GM10248 (cell line): ENCODE results near the gene AKAP13.

ENCODE experiments used
- CTCF ChIA-PET: fragments of 300-600 bp; sonication (Branson Sonifier 250); formaldehyde crosslinking; extraction: SDS; loops from one replicate; lab custom pipeline; 2021; ENCODE audit warnings: antibody characterized with exemption; lab: Yijun Ruan, JAX
- POLR2A ChIA-PET: fragments of 350-650 bp; sonication (Branson Sonifier 250); formaldehyde crosslinking; extraction: SDS; loops from one replicate; lab custom pipeline; 2020; ENCODE audit warnings: antibody characterized with exemption; lab: Yijun Ruan, JAX
- DNase-seq: peaks from one replicate; pipeline ENCODE4 v3.0.0; 2012; ENCODE audit errors: extremely low spot score
- CTCF ChIP-seq: IDR thresholded peaks from 2 replicates; pipeline ENCODE4 v1.5.1; 2012; ENCODE audit warnings: mild to moderate bottlenecking, low read depth; ENCODE audit errors: extremely low read depth, missing control alignments, control extremely low read depth

AKAP13 gene

GRCh38 chr15:85389306-85389650, 8.9 kb downstream of the AKAP13 start:
- TF ChIP-seq CTCF, result no peak
- ChIA-PET POLR2A (no interaction called here), CTCF (interaction anchor here (0.9 to 3.8 kb wide), 5 partner anchors 15 to 92 kb away, joined by 3 to 18 read pairs (median 4); no protein-coding TSS in a partner anchor)
- no peak for DNase-seq

- CTCF ChIA-PET, result interaction anchor here (0.9 to 3.8 kb wide), 5 partner anchors 14 to 93 kb away, joined by 3 to 18 read pairs (median 4); no protein-coding TSS in a partner anchor
- POLR2A ChIA-PET, result no interaction called here
- DNase-seq, result no peak
- no peak for TF ChIP-seq CTCF
These were observed 9.4 kb downstream of the AKAP13 start for GRCh38 chr15:85389772-85390171.

DNA sequence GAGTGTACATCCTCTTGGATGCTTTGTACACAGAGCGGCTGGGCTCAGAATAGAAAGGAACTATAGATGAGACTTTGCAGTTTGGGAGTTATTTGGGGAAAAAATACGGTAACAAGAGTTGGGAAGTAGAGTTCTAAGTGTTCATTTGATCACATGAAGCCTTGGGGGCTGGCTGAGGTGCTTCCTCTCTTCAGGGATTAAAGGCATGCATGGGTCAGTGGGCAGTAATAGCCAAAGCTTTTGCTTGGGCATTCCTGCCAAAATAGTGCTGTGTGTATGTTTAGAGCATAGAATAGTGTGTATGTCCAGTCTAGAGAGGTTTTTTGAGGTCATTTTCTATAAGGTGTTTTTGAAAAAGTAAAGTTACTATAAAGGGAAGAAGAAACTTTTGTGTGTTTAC, 12.8 kb downstream of the AKAP13 start:
- POLR2A ChIA-PET, result interaction anchor here (0.6 kb wide), 1 partner anchor 65 kb away, joined by 8 read pairs; no protein-coding TSS in a partner anchor
- CTCF ChIA-PET, result interaction anchor here (1.7 to 2.6 kb wide), 2 partner anchors 11 to 21 kb away, joined by 5 to 10 read pairs; no protein-coding TSS in a partner anchor

DNA sequence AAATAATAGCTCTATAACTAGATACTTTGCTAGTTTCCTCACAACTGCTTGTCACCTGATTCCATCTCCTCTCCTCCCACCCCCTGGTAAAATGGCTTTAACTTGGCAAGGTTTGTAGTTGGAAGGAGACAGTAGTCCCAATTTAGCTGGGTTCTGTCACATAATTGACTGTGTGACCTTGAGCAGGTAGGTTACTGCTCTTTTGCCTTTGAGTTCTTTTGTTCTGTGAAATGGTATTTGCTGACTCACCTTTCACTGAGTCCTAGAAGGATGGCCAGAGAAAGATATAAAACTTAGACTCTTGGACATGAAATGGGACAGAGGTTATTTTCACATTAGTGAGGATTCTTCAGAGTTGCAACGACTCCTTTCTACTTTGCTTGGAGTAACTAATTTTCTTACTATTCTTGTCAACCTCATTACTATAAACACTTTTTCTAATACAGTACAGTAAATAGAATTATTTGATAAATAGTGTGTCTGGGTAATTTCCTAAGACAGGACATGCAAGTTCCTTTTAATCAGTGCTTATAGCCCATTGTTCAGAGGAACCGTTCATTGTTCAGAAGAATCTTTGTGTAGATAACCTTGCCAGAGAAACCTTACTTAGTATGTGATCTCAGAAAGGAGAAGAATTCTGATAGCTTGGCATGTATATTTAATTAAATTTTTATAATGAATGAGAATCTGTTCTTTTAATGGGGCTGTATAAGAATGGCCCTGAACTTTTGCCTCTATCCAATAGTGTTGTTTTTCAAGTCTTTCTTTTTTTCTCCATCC, 14.3 kb downstream of the AKAP13 start:
- ChIA-PET CTCF (interaction anchor here (1.1 to 2.6 kb wide), 5 partner anchors 10 to 20 kb away, joined by 3 to 10 read pairs (median 5); no protein-coding TSS in a partner anchor), POLR2A (no interaction called here)
- DNase-seq, result no peak
- TF ChIP-seq CTCF, result no peak

More for the DNA sequence above, 12.8 kb downstream of the AKAP13 start:
- TF ChIP-seq CTCF, result no peak
- no peak for DNase-seq

DNA sequence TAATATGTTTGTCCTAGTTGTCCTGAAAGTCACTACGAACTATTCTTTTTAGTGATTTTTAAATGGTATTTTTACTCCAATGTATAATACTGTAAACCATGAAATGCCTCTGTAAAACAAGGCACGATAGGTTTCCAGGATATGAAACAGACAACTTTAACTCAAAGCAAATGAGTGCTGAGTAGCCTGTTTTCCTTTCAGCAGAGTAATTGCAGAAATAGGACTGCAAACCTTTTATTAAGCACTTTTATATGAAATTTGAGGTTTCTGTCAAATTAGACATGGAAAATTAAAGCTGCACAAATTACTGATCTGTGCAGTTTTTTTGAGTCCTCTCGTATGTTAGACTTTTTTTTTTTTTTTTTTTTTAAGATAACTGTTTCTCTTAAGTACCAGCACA, 16.2 kb downstream of the AKAP13 start:
- POLR2A ChIA-PET, result no interaction called here
- TF ChIP-seq CTCF, result no peak
- CTCF ChIA-PET, result interaction anchor here (0.8 to 2.4 kb wide), 6 partner anchors 8 to 100 kb away, joined by 3 to 9 read pairs (median 6); no protein-coding TSS in a partner anchor
- no peak for DNase-seq

- no peak for TF ChIP-seq CTCF
- ChIA-PET CTCF (interaction anchor here (0.8 to 2.4 kb wide), 8 partner anchors 8 to 101 kb away, joined by 3 to 9 read pairs (median 6); no protein-coding TSS in a partner anchor), POLR2A (no interaction called here)
- DNase-seq, result no peak
These were observed 16.7 kb downstream of the AKAP13 start for GRCh38 chr15:85397151-85397550.
